HG03439 (cell line): ENCODE results near the gene CREG1.
A peak's percentile ranks its signal among the peaks of the same experiment; 100 is the strongest.
"Not testable (repeated sequence)": the region's sequence is repeated elsewhere in the genome, so short reads cannot be mapped to it uniquely, and the experiment has no call there.

Experiments
- ATAC-seq: cut with Tn5 transposase; IDR thresholded peaks from one replicate; pipeline ENCODE4 v1.9.1; 2021; ENCODE audit warnings: mild to moderate bottlenecking, moderate library complexity; ENCODE audit not compliant: unreplicated experiment

Gene CREG1

GRCh38 chr1:167553136-167554027 is at the start of gene CREG1:
TSS of gene CREG1 (minus strand) at chr1:167553762.
- ATAC-seq = peak; percentile 97

GRCh38 chr1:167602840-167603239 is 49.3 kb upstream of the CREG1 start:
- no peak for ATAC-seq

GRCh38 chr1:167601442-167602383 is 48.2 kb upstream of the CREG1 start:
- no peak for ATAC-seq

GRCh38 chr1:167599957-167600581 is 46.5 kb upstream of the CREG1 start:
- ATAC-seq = peak; percentile 72

DNA sequence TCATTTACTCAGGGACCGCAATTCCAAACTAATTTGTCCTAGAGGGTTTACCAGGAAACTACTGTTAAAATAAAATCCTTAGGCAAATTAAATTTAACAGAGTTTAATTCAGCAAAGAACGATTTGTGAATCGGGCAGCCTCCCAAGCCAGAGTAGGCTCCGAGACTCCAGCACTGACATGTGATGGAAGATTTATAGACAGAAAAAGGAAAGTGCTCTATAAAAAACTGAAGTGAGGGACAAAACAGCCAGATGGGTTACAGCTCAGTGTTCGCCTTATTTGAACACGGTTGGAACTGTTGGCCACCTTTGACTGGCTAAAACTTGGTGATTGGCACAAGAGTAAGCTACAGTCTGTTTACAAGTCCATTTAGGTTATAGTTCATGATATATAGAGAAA is 41.3 kb upstream of the CREG1 start:
- no peak for ATAC-seq

DNA sequence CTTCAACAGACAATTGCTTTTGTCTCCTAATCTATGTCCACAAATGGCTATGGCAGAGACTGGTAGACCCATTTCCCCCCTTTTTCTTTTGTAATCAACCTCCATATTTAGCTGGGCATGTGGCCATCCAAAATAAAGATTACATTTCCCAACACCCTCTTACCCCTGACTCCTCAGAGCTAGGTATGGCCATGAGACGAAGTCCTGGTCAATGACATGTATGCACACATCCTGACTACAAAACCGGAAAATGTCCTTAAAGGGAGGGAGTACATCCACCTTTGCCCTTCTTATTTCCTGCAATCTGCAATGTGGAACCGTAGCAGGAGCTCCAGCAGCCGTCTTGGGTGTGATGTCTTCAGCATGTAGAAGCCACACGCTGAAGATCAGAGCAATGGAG is 40.3 kb upstream of the CREG1 start:
- no peak for ATAC-seq

DNA sequence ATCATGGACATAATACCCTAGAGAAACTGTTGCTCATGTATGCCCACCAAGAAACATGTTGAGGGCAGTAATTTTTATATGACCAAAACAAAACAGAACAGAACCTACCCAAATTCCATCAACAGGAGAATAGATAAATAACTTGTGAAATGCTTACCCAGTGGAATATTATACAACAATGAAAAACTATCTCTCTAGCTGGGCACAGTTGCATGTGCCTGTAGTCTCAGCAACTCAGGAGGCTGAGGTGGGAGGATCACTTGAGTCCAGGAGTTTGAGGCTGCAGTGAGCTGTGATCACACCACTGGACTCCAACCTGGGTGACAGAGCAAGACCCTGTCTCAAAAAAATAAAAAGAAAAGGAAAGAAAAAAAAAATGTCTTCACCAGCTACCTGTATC is 38.9 kb upstream of the CREG1 start:
- ATAC-seq = no peak

GRCh38 chr1:167588361-167588760 is 34.8 kb upstream of the CREG1 start:
- no peak for ATAC-seq

DNA sequence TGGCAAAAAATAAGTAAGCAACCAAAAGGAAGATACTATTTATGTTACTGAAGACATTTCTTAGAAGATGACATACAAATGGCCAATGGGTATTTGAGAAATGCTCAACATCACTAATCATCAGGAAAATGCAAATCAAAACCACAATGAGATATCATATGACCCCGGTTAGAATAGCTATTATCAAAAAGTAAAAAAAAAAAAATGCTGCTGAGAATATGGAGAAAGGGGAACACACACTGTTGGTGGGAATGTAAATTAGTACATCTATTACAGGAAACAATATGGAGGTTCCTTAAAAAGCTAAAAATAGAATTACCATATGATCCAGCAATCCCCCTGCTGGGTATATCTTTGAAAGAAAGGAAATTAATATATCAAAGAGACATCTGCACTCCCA is 34.3 kb upstream of the CREG1 start:
- no peak for ATAC-seq

GRCh38 chr1:167587342-167587741 is 33.8 kb upstream of the CREG1 start:
- ATAC-seq = no peak

- no peak for ATAC-seq
Measured at GRCh38 chr1:167584581-167584980, 31.0 kb upstream of the CREG1 start.

GRCh38 chr1:167582722-167583121 is 29.2 kb upstream of the CREG1 start:
- no peak for ATAC-seq

DNA sequence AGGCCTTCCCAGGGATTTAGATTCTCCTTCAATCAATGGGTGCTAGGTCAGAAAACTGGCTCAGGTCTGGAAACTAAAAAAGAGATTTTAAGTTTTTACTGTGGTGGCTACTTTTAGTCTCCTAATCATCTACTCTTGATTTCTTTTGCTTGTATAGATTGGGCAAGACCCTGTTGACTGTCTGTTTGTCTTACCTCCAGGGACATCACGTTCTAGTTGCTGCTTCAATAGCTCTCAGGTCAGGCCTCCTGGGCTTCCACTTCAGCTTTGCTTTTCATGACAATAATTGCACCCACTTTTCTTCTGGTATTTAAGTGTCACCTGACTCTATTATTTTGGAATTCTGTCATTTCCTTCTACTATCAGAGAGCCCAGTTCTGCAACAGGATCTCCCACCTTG is 28.5 kb upstream of the CREG1 start:
- no peak for ATAC-seq

DNA sequence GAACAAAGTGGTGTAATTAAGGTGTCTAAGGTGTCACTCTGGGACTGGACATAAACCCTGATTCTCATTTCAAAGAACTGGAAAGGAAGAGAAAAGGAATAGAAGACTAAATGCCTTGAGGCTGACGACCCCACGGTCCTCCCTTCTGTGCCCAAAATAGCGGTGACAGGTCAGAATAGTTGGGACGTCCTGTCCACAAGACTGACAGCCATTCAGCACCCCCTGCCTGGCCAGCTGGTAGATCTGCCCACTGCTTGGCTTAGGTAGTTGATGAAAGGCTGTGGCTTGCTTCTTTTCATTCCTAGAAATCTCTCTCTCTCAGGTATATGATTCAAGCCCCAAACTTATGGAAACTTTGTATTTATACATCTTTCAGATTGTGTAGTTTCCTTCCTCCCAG is 26.4 kb upstream of the CREG1 start:
- no peak for ATAC-seq

DNA sequence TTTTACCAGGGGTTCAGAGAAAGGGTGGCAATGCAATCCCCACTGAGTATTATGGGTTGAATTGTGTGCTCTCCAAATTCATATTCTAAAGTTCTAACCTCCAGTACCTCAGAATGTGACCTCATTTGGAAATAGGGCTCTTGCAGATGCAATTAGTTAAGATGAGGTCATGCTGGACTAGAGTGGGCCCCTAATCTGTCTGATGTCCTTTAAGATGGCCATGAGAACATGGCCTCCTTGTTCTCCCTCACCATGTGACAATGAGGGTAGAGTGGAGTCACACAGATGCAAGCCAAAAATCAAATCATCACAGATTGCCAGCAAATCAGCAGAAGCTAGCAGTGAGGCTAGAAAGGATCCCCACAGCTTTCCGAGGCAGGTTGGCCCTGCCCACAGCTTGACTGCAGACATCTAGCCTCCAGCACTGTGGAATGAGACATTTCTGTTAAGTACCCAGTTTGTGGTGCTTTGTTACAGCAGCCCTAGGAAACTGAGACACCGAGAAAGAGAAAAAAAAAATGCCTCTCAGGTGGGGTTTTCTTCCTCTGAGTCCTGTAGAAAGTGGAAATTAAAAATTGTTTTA is 25.5 kb upstream of the CREG1 start:
- ATAC-seq = no peak

- ATAC-seq = no peak
Measured at GRCh38 chr1:167575649-167576048, 22.1 kb upstream of the CREG1 start.

GRCh38 chr1:167573035-167573434 is 19.5 kb upstream of the CREG1 start:
- no peak for ATAC-seq

- ATAC-seq = not testable (repeated sequence)
Measured at GRCh38 chr1:167570712-167571111, 17.1 kb upstream of the CREG1 start.

DNA sequence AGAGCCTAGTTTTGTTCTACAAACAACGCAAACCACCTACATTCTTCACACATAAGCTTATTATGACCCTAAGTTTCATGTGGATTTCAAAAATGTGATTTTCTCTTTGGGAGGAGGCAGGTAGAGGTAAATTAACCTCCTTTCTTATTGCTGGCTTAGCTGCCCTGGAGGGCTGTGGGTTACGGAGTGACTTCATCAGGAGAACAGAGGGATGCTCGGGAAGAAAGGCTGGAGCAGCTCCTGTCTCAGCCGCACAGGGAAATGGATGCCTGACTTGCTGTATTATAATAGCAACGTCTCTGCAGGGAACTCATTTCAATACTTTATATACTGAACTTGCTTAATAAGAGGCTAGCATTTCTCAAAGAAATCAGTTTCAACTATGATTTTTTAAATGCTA is 14.1 kb upstream of the CREG1 start:
- no peak for ATAC-seq

DNA sequence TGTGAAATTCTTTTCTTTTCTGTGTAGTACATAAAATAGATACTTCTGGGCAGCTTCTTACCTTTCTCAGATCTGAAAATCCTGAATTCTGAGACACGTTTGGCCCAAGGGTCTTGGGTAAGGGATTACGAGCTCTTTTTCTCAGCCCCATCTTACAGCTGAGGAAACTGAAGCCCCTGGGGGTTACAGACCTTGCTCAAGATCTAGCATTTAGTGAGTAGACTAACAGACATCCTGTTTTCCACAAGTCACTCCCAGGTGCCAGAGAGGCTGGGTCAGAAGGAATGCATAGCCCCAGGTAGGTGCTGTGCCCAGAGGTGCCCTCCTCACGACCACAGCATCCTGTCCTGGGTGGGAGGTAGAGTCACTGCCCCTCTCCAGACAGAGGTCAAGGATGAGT is 13.2 kb upstream of the CREG1 start:
- no peak for ATAC-seq

GRCh38 chr1:167565922-167566321 is 12.4 kb upstream of the CREG1 start:
- no peak for ATAC-seq
